Measurements from ENCODE around the gene C6orf62. TPM values are rescaled to one million over a fixed set of nuclear protein-coding genes. Genes with fewer than 3 reads are reported as not detected.
"Not testable (repeated sequence)": the region's sequence is repeated elsewhere in the genome, so short reads cannot be mapped to it uniquely, and the experiment has no call there.

The C6orf62 gene
- total RNA-seq, 2 donors from 2014 or later, result 103 to 110 TPM

GRCh38 chr6:24686408-24686807 is 32.5 kb downstream of the C6orf62 start:
- Mint-ChIP-seq H3K27me3 (no peaks in the 10 kb centered on the region), H3K4me3 (no peak overlapping the region), H3K4me1 (peaks cover 11% of the 10 kb centered on the region), H3K36me3 (ENCODE audit: low read depth) (peaks cover 4% of the 10 kb centered on the region), H3K27ac (peak overlapping the region; percentile 77)
- no peaks in the 10 kb centered on the region for H3K9me3 ChIP-seq (ENCODE audit: control insufficient read depth, low read length, poor library complexity, severe bottlenecking)
- ATAC-seq (no peak), DNase-seq (no peak)

DNA sequence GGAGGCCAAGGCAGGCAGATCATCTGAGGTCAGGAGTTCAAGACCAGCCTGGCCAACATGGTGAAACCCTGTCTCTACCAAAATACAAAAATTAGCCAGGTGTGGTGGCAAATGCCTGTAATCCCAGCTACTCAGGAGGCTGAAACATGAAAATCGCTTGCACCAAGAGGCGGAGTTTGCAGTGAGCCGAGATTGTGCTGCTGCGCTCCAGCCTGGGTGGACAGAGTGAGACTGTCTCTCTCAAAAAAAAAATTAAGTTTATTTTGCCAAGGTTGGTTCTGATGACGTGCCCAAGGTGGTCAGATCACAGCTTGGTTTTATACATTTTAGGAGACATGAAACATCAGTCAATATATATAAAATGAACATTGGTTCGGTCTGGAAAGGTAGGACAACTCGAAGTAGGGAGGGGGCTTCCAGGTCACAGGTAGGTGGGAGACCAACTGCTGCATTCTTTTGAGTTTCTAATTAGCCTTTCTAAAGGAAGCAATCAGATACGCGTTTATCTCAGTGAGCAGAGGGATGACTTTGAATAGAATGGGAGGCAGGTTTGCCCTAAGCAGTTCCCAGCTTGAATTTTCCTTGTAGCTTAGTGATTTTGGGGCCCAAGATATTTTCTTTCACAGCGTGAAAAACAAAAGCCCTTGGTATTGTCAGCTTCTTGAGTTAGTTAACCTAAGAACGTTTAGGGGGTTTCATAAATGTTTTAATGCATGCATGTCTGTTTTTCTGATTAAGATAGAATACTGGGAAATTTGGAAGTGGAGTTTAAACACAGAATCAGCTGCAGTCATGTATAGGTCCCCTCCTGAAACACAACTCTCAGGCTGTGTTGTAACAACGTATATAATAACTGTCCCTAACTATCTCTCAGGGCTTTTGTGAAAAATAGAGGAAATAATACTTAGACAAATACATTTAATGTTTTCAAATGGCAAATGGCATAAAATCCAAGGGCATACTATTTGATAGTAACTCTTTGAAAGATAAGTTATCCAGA is 35.4 kb downstream of the C6orf62 start:
- H3K4me1 Mint-ChIP-seq, result peaks cover 10% of the 10 kb centered on the region
- H3K27me3 Mint-ChIP-seq, result no peaks in the 10 kb centered on the region
- peaks cover 4% of the 10 kb centered on the region for H3K36me3 Mint-ChIP-seq (ENCODE audit: low read depth)
- no peaks in the 10 kb centered on the region for H3K9me3 ChIP-seq (ENCODE audit: control insufficient read depth, low read length, poor library complexity, severe bottlenecking)
- DNase-seq, result no peak
- no peak overlapping the region for H3K4me3 Mint-ChIP-seq
- no peak for ATAC-seq
- H3K27ac Mint-ChIP-seq, result peak overlapping the region; percentile 11

DNA sequence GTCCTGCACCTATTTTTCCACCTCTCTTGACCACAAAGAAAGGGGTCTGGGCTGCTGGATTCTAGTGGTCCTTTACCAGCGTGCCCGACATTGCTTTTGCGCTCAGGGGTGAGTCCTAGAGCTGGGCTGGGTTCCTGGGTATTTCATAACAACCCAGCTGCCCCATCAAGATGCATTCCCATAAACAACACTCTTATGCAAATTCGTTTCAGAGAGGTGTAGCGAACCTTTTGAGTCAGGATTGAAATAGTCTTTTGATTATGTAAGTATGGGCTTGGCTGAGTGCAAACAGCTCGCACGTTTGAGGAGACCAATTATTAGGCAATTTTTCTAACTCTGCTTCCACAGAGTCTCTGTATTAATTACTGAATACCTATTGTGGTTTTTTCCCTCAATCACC is 38.4 kb downstream of the C6orf62 start:
- H3K27me3 Mint-ChIP-seq, result no peaks in the 10 kb centered on the region
- no peak overlapping the region for H3K4me3 Mint-ChIP-seq
- ATAC-seq, result no peak
- no peaks in the 10 kb centered on the region for H3K36me3 Mint-ChIP-seq (ENCODE audit: low read depth)
- H3K27ac Mint-ChIP-seq, result no peak overlapping the region
- DNase-seq, result no peak
- H3K4me1 Mint-ChIP-seq, result peaks cover 2% of the 10 kb centered on the region
- H3K9me3 ChIP-seq (ENCODE audit: control insufficient read depth, low read length, poor library complexity, severe bottlenecking), result no peaks in the 10 kb centered on the region

- not testable (repeated sequence) for H3K4me3 Mint-ChIP-seq; H3K27me3 Mint-ChIP-seq; DNase-seq; H3K36me3 Mint-ChIP-seq (ENCODE audit: low read depth); H3K9me3 ChIP-seq (ENCODE audit: control insufficient read depth, low read length, poor library complexity, severe bottlenecking); H3K27ac Mint-ChIP-seq; ATAC-seq; H3K4me1 Mint-ChIP-seq
Measured at GRCh38 chr6:24678792-24679352, 40.1 kb downstream of the C6orf62 start.

GRCh38 chr6:24673625-24674024 is 45.3 kb downstream of the C6orf62 start:
- DNase-seq, result no peak
- ATAC-seq, result no peak
- Mint-ChIP-seq H3K36me3 (ENCODE audit: low read depth) (no peaks in the 10 kb centered on the region), H3K4me1 (peaks cover 6% of the 10 kb centered on the region), H3K27ac (no peak overlapping the region), H3K4me3 (no peak overlapping the region), H3K27me3 (no peaks in the 10 kb centered on the region)
- no peaks in the 10 kb centered on the region for H3K9me3 ChIP-seq (ENCODE audit: control insufficient read depth, low read length, poor library complexity, severe bottlenecking)

- no peaks in the 10 kb centered on the region for H3K9me3 ChIP-seq (ENCODE audit: control insufficient read depth, low read length, poor library complexity, severe bottlenecking)
- Mint-ChIP-seq H3K4me3 (no peak overlapping the region), H3K4me1 (peaks cover 9% of the 10 kb centered on the region), H3K27me3 (no peaks in the 10 kb centered on the region), H3K27ac (no peak overlapping the region), H3K36me3 (ENCODE audit: low read depth) (no peaks in the 10 kb centered on the region)
- ATAC-seq (no peak), DNase-seq (no peak)
Measured at GRCh38 chr6:24672620-24673182, 46.3 kb downstream of the C6orf62 start.

DNA sequence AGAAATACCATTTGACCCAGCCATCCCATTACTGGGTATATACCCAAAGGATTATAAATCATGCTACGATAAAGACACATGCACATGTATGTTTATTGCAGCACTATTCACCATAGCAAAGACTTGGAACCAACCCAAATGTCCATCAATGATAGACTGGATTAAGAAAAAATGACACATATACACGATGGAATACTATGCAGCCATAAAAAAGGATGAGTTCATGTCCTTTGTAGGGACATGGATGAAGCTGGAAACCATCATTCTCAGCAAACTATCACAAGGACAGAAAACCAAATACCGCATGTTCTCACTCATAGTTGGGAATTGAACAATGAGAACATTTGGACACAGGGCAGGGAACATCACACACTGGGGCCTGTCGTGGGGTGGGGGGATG is 47.9 kb downstream of the C6orf62 start:
- peaks cover 15% of the 10 kb centered on the region for H3K4me1 Mint-ChIP-seq
- not testable (repeated sequence) for H3K27me3 Mint-ChIP-seq; DNase-seq; ATAC-seq; H3K36me3 Mint-ChIP-seq (ENCODE audit: low read depth); H3K9me3 ChIP-seq (ENCODE audit: control insufficient read depth, low read length, poor library complexity, severe bottlenecking); H3K4me3 Mint-ChIP-seq; H3K27ac Mint-ChIP-seq

DNA sequence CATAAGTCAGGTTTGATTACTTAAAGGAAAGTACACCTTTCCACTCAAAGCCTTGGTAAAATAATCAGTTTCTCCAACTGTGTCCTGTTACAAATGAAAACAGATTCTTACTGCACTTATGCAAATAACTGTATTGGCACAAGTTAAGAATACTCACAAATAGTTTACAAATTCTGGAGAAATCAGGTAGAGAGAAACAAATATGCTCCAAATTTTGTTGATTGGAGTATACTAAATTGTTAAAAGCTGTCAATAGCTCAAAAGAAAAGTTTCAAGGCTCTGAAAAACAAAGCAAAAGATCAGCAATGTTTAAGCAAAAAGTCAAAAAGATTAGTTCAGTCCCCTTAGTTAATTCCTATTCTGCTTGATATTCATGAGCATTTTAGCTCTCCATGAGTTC is 48.5 kb downstream of the C6orf62 start:
- not testable (repeated sequence) for H3K27ac Mint-ChIP-seq; H3K36me3 Mint-ChIP-seq (ENCODE audit: low read depth); H3K27me3 Mint-ChIP-seq

GRCh38 chr6:24668997-24669361 is 50.0 kb downstream of the C6orf62 start:
- H3K9me3 ChIP-seq (ENCODE audit: control insufficient read depth, low read length, poor library complexity, severe bottlenecking), result no peaks in the 10 kb centered on the region
- DNase-seq (no peak), ATAC-seq (no peak)
- Mint-ChIP-seq H3K36me3 (ENCODE audit: low read depth) (peaks cover 2% of the 10 kb centered on the region), H3K4me3 (peak overlapping the region; percentile 55), H3K27ac (peak overlapping the region; percentile 39), H3K27me3 (no peaks in the 10 kb centered on the region), H3K4me1 (peaks cover 30% of the 10 kb centered on the region)

More for the DNA sequence above, 48.5 kb downstream of the C6orf62 start:
- peaks cover 19% of the 10 kb centered on the region for H3K4me1 Mint-ChIP-seq
- not testable (repeated sequence) for H3K9me3 ChIP-seq (ENCODE audit: control insufficient read depth, low read length, poor library complexity, severe bottlenecking); H3K4me3 Mint-ChIP-seq; DNase-seq; ATAC-seq

DNA sequence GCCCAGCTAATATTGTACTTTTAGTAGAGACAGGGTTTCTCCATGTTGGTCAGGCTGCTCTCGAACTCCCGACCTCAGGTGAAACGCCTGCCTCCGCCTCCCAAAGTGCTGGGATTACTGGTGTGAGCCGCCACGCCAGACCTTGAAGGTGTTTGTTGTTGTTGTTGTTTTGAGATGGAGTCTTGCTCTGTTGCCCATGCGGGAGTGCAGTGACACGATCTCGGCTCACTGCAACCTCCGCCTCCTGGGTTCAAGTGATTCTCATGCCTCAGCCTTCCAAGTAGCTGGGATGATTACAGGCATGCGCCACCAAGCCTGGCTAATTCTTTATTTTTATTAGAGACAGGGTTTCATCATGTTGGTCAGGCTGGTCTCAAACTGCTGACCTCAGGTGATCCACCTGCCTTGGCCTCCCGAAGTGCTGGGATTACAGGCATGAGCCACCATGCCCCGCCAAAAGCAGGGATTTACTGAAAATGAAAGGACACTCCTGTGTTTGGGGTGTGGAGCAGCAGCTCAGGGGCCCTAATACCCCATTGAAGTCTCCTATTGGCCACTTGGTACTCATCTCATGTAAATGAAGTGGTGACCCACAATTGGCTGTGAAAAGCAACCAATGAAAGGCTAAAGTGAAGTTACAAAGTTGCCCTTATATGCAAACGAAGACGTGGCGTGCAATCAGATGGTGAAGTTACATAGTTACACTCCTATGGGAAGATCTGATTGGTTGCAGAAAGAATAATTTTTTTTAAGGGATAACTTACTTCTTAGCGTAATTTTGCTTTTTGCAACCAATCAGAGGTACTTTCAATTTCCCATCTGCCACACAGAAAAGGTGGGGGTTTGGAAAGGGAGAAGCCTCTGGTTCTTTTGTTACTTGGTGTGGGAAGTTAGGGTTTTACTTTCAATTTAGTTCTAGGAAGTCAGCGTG is 50.6 kb downstream of the C6orf62 start:
- not testable (repeated sequence) for H3K9me3 ChIP-seq (ENCODE audit: control insufficient read depth, low read length, poor library complexity, severe bottlenecking); DNase-seq; H3K27me3 Mint-ChIP-seq; H3K36me3 Mint-ChIP-seq (ENCODE audit: low read depth); ATAC-seq
- Mint-ChIP-seq H3K4me1 (peaks cover 36% of the 10 kb centered on the region), H3K4me3 (peak overlapping the region; percentile 96), H3K27ac (peak overlapping the region; percentile 39)

DNA sequence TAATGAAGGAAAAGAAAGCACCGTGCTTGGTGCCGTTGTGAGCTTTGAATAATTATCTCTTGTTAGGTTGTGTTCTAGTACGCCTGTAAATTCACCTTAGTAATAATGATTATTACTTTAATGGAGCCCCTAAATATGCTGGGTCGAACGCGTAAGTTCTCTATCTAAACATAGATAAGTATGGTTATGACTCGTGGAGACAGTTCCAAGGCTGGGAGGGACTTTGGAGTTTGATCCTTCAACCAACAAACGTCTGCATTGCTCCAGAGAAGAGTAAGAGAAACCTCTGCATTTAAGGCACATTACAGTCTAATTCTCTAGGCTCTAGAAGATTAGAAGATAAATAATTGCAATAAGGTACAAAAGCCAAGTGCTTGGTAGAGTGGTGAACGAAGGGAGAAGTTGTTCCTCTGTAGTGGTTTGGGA is 51.6 kb downstream of the C6orf62 start:
- Mint-ChIP-seq H3K27ac (peak overlapping the region; percentile 99), H3K27me3 (no peaks in the 10 kb centered on the region), H3K4me3 (peak overlapping the region; percentile 96), H3K36me3 (ENCODE audit: low read depth) (peaks cover 7% of the 10 kb centered on the region), H3K4me1 (peaks cover 44% of the 10 kb centered on the region)
- H3K9me3 ChIP-seq (ENCODE audit: control insufficient read depth, low read length, poor library complexity, severe bottlenecking), result no peaks in the 10 kb centered on the region
- ATAC-seq (no peak), DNase-seq (no peak)

DNA sequence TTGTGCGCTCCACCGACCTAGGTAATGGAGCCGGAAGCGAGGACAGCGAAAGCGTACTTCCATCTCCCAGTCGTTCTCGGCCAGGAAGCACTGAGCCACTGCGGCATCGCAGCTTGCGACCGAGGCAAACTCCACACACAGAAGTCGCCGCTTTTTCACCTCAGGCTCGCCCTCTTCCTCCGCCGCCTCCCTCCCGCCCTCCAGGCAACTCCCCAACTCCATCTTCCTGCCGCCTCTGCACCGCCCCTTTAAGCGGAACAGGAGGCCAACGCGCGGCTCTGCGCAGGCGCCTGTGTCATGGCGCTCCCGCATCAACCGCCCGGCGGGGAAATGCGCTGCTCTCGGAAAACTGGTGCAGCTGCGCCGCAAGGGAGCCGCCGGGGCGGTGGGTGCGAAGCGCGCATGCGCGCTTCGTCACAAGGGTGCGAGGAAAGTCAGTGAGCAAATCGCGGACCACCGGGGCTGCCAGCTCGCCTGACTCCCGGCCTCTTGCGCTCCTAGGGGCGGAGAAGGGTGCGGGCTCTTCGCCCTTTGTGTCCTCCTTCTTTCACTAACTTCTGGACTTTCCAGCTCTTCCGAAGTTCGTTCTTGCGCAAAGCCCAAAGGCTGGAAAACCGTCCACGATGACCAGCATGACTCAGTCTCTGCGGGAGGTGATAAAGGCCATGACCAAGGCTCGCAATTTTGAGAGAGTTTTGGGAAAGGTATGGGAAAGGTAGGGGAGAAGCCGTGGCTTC is 52.1 kb downstream of the C6orf62 start, which contains the start of the genes ACOT13 and TDP2:
Gene ACOT13, plus strand, starts transcription at position 437 of the 737 bp plus-strand sequence. Its CDS starts 187 bp downstream, at position 624.
Gene TDP2, minus strand, starts transcription at position 259 of the 737 bp plus-strand sequence. Its CDS starts 37 bp downstream, at position 222.
- peak within 1 kb of the TSS; percentile 96 for H3K4me3 Mint-ChIP-seq

More for the DNA sequence above, 52.1 kb downstream of the C6orf62 start, which contains the start of the genes ACOT13 and TDP2:
- peaks cover 7% of the 10 kb centered on the region for H3K36me3 Mint-ChIP-seq (ENCODE audit: low read depth)
- H3K27ac Mint-ChIP-seq, result peak within 1 kb of the TSS; percentile 99
- no peaks in the 10 kb centered on the region for H3K9me3 ChIP-seq (ENCODE audit: control insufficient read depth, low read length, poor library complexity, severe bottlenecking)
- ATAC-seq (peak; percentile 93), DNase-seq (peak; percentile 95 to 98 (median 96))
- H3K4me1 Mint-ChIP-seq, result peaks cover 47% of the 10 kb centered on the region
- H3K27me3 Mint-ChIP-seq, result no peaks in the 10 kb centered on the region
